Fibroblast of the aortic adventitia (primary cell): Measurements from ENCODE around the gene GALNT9. TPM values are rescaled to one million over a fixed set of nuclear protein-coding genes. Genes with fewer than 3 reads are reported as not detected.

Experiments
- DNase-seq: peaks from one replicate; pipeline ENCODE4 v3.0.0-alpha.2; 2010; ENCODE audit warnings: low read depth
- H3K4me3 ChIP-seq: 2 replicates; pipeline ENCODE4 v1.5.1; 2011; ENCODE audit warnings: low read depth, mild to moderate bottlenecking, control low read depth, low read length, moderate library complexity
- CTCF ChIP-seq: IDR thresholded peaks from 2 replicates; pipeline ENCODE4 v1.5.1; 2011; ENCODE audit warnings: mild to moderate bottlenecking, low read length, control low read depth, inconsistent platforms; ENCODE audit not compliant: insufficient read depth
- total RNA-seq: library from RNA; depleted of rRNA; stranded (reverse); fragments of >200 nt; gene quantifications from 2 replicates; pipeline ENCODE4 v1.2.3, GENCODE V29; 2012; ENCODE audit warnings: low replicate concordance

The GALNT9 gene
- total RNA-seq, 1 donor, result not detected

- TF ChIP-seq CTCF, result no peak
- no peak overlapping the region for H3K4me3 ChIP-seq
- DNase-seq, result no peak
Observed at GRCh38 chr12:132270969-132271754, 58.2 kb downstream of the GALNT9 start.

GRCh38 chr12:132270516-132270915 is 58.9 kb downstream of the GALNT9 start:
- no peak overlapping the region for H3K4me3 ChIP-seq
- TF ChIP-seq CTCF, result no peak

GRCh38 chr12:132269271-132269968 is 60.0 kb downstream of the GALNT9 start:
- TF ChIP-seq CTCF, result no peak
- H3K4me3 ChIP-seq, result no peak overlapping the region
- no peak for DNase-seq

More at GRCh38 chr12:132270516-132270915, 58.9 kb downstream of the GALNT9 start:
- DNase-seq, result no peak

GRCh38 chr12:132268674-132269073 is 60.7 kb downstream of the GALNT9 start:
- DNase-seq, result no peak
- H3K4me3 ChIP-seq, result no peak overlapping the region
- no peak for TF ChIP-seq CTCF

- DNase-seq, result no peak
- no peak for TF ChIP-seq CTCF
- no peak overlapping the region for H3K4me3 ChIP-seq
Observed at GRCh38 chr12:132267873-132268272, 61.5 kb downstream of the GALNT9 start.

- H3K4me3 ChIP-seq, result no peak overlapping the region
- DNase-seq, result no peak
- TF ChIP-seq CTCF, result no peak
Observed at GRCh38 chr12:132266802-132267201, 62.6 kb downstream of the GALNT9 start.
